Body of pancreas (tissue), 4 donors: ENCODE data around the gene KRT79. TPM values are rescaled to one million over a fixed set of nuclear protein-coding genes. Genes with fewer than 3 reads are reported as not detected.

Source experiments
- ATAC-seq: fragments of 150-250 bp; one replicate; pipeline ENCODE4 v1.9.1; 2016
- DNase-seq, 4 donors: peaks; one replicate each; pipeline ENCODE4 v3.0.0-alpha.2; 2019
- H3K27ac ChIP-seq, 4 donors: fragments of 200-600 bp; sonication (generic); 1 replicate in 3 of 4; 2 replicates in 1 of 4; pipeline versions ENCODE4 v1.5.1 to v1.6.1; 2016 to 2019; ENCODE audit warnings: mild to moderate bottlenecking in 1 of 4, mixed read lengths in 1 of 4, moderate library complexity in 1 of 4
- H3K27me3 ChIP-seq, 2 donors: fragments of 200-600 bp; sonication (generic); one replicate each; pipeline ENCODE4 v1.6.0; 2016; ENCODE audit warnings: mild to moderate bottlenecking in 1 of 2
- H3K36me3 ChIP-seq, 2 donors: fragments of 200-600 bp; sonication (generic); replicated peaks in 1 of 2; 2 replicates each; pipeline ENCODE4 v1.5.1; 2016; ENCODE audit warnings: low read depth in 2 of 2; ENCODE audit not compliant: insufficient read depth in 1 of 2
- H3K4me1 ChIP-seq: fragments of 200-600 bp; sonication (generic); one replicate; pipeline ENCODE4 v1.6.0; 2016
- H3K4me3 ChIP-seq, 2 donors: fragments of 200-600 bp; sonication (generic); 1 replicate in 1 of 2; 2 replicates in 1 of 2; pipeline ENCODE4 v1.5.1; 2016 to 2019
- H3K9me3 ChIP-seq, 3 donors: fragments of 200-600 bp; sonication (generic); 1 replicate in 2 of 3; 2 replicates in 1 of 3; pipeline ENCODE4 v1.5.1; 2016
- CTCF ChIP-seq, 7 experiments: fragments of 450-650 bp in 4 of 7; fragments of 200-600 bp in 3 of 7; sonication (generic) in 3 of 7; IDR thresholded peaks; one replicate each; pipeline ENCODE4 v1.5.1; 2016 to 2019; ENCODE audit warnings: antibody characterized with exemption in 7 of 7
- POLR2A ChIP-seq, 3 donors: fragments of 450-650 bp; IDR thresholded peaks; one replicate each; pipeline ENCODE4 v1.6.1; 2016; ENCODE audit warnings: antibody characterized with exemption in 3 of 3, mild to moderate bottlenecking in 2 of 3
- WGBS, 2 donors: methylation state at CpG; one replicate each; pipeline ENCODE4 v1.1.5; 2017; 5-methylcytosine and 5-hydroxymethylcytosine counted together
- intact Hi-C: fragments of 100-400 bp; cut with DNase I; formaldehyde crosslinking; loops from one replicate; pipeline ENCODE4 v1.15.1; 2023
- total RNA-seq, 2 donors: library from RNA; depleted of rRNA; stranded (reverse); fragments of >200 nt; gene quantifications; one replicate each; pipeline ENCODE4 v1.1.0, GENCODE V29; 2016

KRT79 gene
- total RNA-seq, 2 donors from 2014 or later: not detected

- intact Hi-C loops: no loop called here
- no peaks in the 10 kb centered on the region for H3K36me3 ChIP-seq
- 84 to 86% methylated on average over 2 of the region's 2 CpGs for WGBS, 2 donors
- TF ChIP-seq CTCF (IDR thresholded peaks at IDR 0.05): no peak
- no peak overlapping the region for H3K4me3 ChIP-seq
- ATAC-seq (no peak), DNase-seq (no peak)
- no peak overlapping the region for H3K27ac ChIP-seq
- no peaks in the 10 kb centered on the region for H3K4me1 ChIP-seq
- no peaks in the 10 kb centered on the region for H3K27me3 ChIP-seq
- H3K9me3 ChIP-seq: no peaks in the 10 kb centered on the region
These were observed 55.3 kb downstream of the KRT79 start for GRCh38 chr12:52778833-52779232.

GRCh38 chr12:52777566-52777965, 56.5 kb downstream of the KRT79 start:
- Histone ChIP-seq H3K36me3 (no peaks in the 10 kb centered on the region), H3K4me3 (no peak overlapping the region), H3K9me3 (no peaks in the 10 kb centered on the region), H3K27me3 (no peaks in the 10 kb centered on the region), H3K27ac (no peak overlapping the region), H3K4me1 (no peaks in the 10 kb centered on the region)
- DNase-seq (no peak), ATAC-seq (no peak)
- WGBS, 2 donors: 90 to 94% methylated on average over 3 to 4 of the region's 4 CpGs
- intact Hi-C loops: no loop called here
- no peak for TF ChIP-seq CTCF (IDR thresholded peaks at IDR 0.05)
- TF ChIP-seq POLR2A (IDR thresholded peaks at IDR 0.05): no peak

GRCh38 chr12:52776913-52777395, 57.2 kb downstream of the KRT79 start, which contains the start of gene KRT76:
Gene KRT76 (minus strand): TSS chr12:52777345. CDS start chr12:52777291, 54 bp downstream.
- WGBS, 2 donors: 70 to 78% methylated on average over 4 to 8 of the region's 8 CpGs
- ATAC-seq (no peak), DNase-seq (no peak)
- Histone ChIP-seq H3K4me3 (no peak within 1 kb of the TSS), H3K27ac (no peak within 1 kb of the TSS), H3K27me3 (no peaks in the 10 kb centered on the region), H3K4me1 (no peaks in the 10 kb centered on the region), H3K36me3 (no peaks in the 10 kb centered on the region), H3K9me3 (no peaks in the 10 kb centered on the region)
- intact Hi-C loops: no loop called here
- no peak for TF ChIP-seq CTCF (IDR thresholded peaks at IDR 0.05)

GRCh38 chr12:52776435-52776834, 57.7 kb downstream of the KRT79 start:
- Histone ChIP-seq H3K4me1 (no peaks in the 10 kb centered on the region), H3K27me3 (no peaks in the 10 kb centered on the region), H3K27ac (no peak overlapping the region), H3K9me3 (no peaks in the 10 kb centered on the region), H3K4me3 (no peak overlapping the region), H3K36me3 (no peaks in the 10 kb centered on the region)
- intact Hi-C loops: no loop called here
- no peak for TF ChIP-seq CTCF (IDR thresholded peaks at IDR 0.05)
- TF ChIP-seq POLR2A (IDR thresholded peaks at IDR 0.05): no peak
- DNase-seq: no peak
- WGBS, 2 donors: 77 to 83% methylated on average over 5 of the region's 5 CpGs
- ATAC-seq: no peak

GRCh38 chr12:52774629-52775250, 59.4 kb downstream of the KRT79 start:
- WGBS, 2 donors: 71 to 72% methylated on average over 5 to 8 of the region's 8 CpGs
- ATAC-seq (no peak), DNase-seq (no peak)
- TF ChIP-seq CTCF (IDR thresholded peaks at IDR 0.05): no peak
- TF ChIP-seq POLR2A (IDR thresholded peaks at IDR 0.05): no peak
- Histone ChIP-seq H3K36me3 (no peaks in the 10 kb centered on the region), H3K9me3 (no peaks in the 10 kb centered on the region), H3K27ac (no peak overlapping the region), H3K27me3 (no peaks in the 10 kb centered on the region), H3K4me1 (no peaks in the 10 kb centered on the region), H3K4me3 (no peak overlapping the region)
- intact Hi-C loops: no loop called here
